ENCODE data around the gene CEACAM21.

The CEACAM21 gene

GRCh38 chr19:41531438-41532311 lies 44.3 kb upstream of the CEACAM21 start (continued):
- TF ChIP-seq ZNF513 (tag by site-specific recombination; IDR thresholded peaks at IDR 0.05) (peak; percentile 62), ZNF211 (tag by site-specific recombination; IDR thresholded peaks at IDR 0.05; ENCODE audit: low read depth) (no peak), ZNF670 (tag by site-specific recombination; IDR thresholded peaks at IDR 0.05; ENCODE audit: low read depth) (no peak), ZNF274 (IDR thresholded peaks at IDR 0.05; ENCODE audit: low read length) (no peak), ZNF274 (tag by site-specific recombination; IDR thresholded peaks at IDR 0.05; ENCODE audit: borderline replicate concordance) (no peak), ZNF658 (tag by site-specific recombination; IDR thresholded peaks at IDR 0.05) (no peak), ZNF518A (tag by site-specific recombination; conservative IDR thresholded peaks at IDR 0.05; ENCODE audit: low read depth) (peak; percentile 67), ZNF2 (tag by site-specific recombination; IDR thresholded peaks at IDR 0.05) (no peak), ZNF629 (tag by site-specific recombination; IDR thresholded peaks at IDR 0.05) (peak; percentile 72), BCL6B (tag by site-specific recombination; IDR thresholded peaks at IDR 0.05) (peak; percentile 79), KLF8 (tag by site-specific recombination; IDR thresholded peaks at IDR 0.05) (peak; percentile 71), ZBTB48 (tag by site-specific recombination; IDR thresholded peaks at IDR 0.05) (peak; percentile 35), OSR2 (tag by site-specific recombination; IDR thresholded peaks at IDR 0.05) (0 out of 2 replicates have a peak, but pooled peaks have one; percentile 9), ZBTB20 (tag by site-specific recombination; IDR thresholded peaks at IDR 0.05) (peak; percentile 41; the same call in 1 of the 2 replicates), ZNF174 (tag by site-specific recombination; IDR thresholded peaks at IDR 0.05) (no peak), KLF17 (tag by site-specific recombination; IDR thresholded peaks at IDR 0.05) (no peak), ZNF292 (tag by site-specific recombination; IDR thresholded peaks at IDR 0.05; ENCODE audit: borderline replicate concordance, low read depth) (no peak), ZBTB1 (tag by site-specific recombination; IDR thresholded peaks at IDR 0.05) (no peak), ZNF785 (tag by site-specific recombination; IDR thresholded peaks at IDR 0.05) (no peak), ELK4 (IDR thresholded peaks at IDR 0.05; ENCODE audit: borderline replicate concordance, low read depth, low read length) (no peak), ZNF561 (tag by site-specific recombination; IDR thresholded peaks at IDR 0.05; ENCODE audit: borderline replicate concordance) (peak; percentile 17; the same call in 1 of the 2 replicates), ZNF596 (tag by site-specific recombination; IDR thresholded peaks at IDR 0.05) (no peak), KLF16 (tag by site-specific recombination; IDR thresholded peaks at IDR 0.05) (peak; percentile 24; the same call in 1 of the 2 replicates), ZBTB17 (tag by site-specific recombination; IDR thresholded peaks at IDR 0.05) (peak; percentile 53), ZNF843 (tag by site-specific recombination; IDR thresholded peaks at IDR 0.05) (no peak), ZNF394 (tag by site-specific recombination; IDR thresholded peaks at IDR 0.05; ENCODE audit: borderline replicate concordance) (peak; percentile 65; the same call in 1 of the 2 replicates), ZFHX2 (tag by site-specific recombination; conservative IDR thresholded peaks at IDR 0.05) (no peak; the same call in 1 of the 2 replicates)
- TF ChIP-seq, protein P1, sequence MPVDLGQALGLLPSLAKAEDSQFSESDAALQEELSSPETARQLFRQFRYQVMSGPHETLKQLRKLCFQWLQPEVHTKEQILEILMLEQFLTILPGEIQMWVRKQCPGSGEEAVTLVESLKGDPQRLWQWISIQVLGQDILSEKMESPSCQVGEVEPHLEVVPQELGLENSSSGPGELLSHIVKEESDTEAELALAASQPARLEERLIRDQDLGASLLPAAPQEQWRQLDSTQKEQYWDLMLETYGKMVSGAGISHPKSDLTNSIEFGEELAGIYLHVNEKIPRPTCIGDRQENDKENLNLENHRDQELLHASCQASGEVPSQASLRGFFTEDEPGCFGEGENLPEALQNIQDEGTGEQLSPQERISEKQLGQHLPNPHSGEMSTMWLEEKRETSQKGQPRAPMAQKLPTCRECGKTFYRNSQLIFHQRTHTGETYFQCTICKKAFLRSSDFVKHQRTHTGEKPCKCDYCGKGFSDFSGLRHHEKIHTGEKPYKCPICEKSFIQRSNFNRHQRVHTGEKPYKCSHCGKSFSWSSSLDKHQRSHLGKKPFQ (tag by site-specific recombination; IDR thresholded peaks at IDR 0.05): 0 out of 2 replicates have a peak, but pooled peaks have one; percentile 59

Data from HEK293 (cell line).